HepG2 (cell line): ENCODE results near the gene HDHD3. TPM values are rescaled to one million over a fixed set of nuclear protein-coding genes. Genes with fewer than 3 reads are reported as not detected.

Experiments used
- CCDC6 ChIP-seq: sonication (generic); formaldehyde crosslinking; IDR thresholded peaks from 2 replicates; pipeline ENCODE4 v1.8.1; 2022; ENCODE audit warnings: mild to moderate bottlenecking, missing genetic modification reagents, moderate library complexity
- FOXA3 ChIP-seq: IDR thresholded peaks from 2 replicates; pipeline ENCODE4 v1.6.1; 2016; ENCODE audit warnings: missing genetic modification reagents, missing compliant biosample characterization
- HIVEP1 ChIP-seq: sonication (generic); formaldehyde crosslinking; IDR thresholded peaks from 2 replicates; pipeline ENCODE4 v1.4.0; 2020; ENCODE audit warnings: mild to moderate bottlenecking, missing genetic modification reagents
- HNF1A ChIP-seq, 2 experiments: sonication (generic) in 1 of 2; formaldehyde crosslinking in 1 of 2; IDR thresholded peaks; 2 replicates each; pipeline versions ENCODE4 v1.4.0 to v1.6.1; 2016 to 2020; ENCODE audit warnings: borderline replicate concordance in 1 of 2, low read depth in 1 of 2, mild to moderate bottlenecking in 1 of 2, missing genetic modification reagents in 1 of 2
- HNRNPUL1 ChIP-seq: fragments of 200-400 bp; formaldehyde crosslinking; IDR thresholded peaks from 2 replicates; pipeline ENCODE4 v1.6.1; 2017; ENCODE audit warnings: low read depth, mild to moderate bottlenecking, low read length, moderate library complexity
- MYNN ChIP-seq: sonication (generic); formaldehyde crosslinking; IDR thresholded peaks from 2 replicates; pipeline ENCODE4 v1.4.0; 2020; ENCODE audit warnings: mild to moderate bottlenecking, low read depth, missing genetic modification reagents
- PBX3 ChIP-seq: sonication (generic); formaldehyde crosslinking; IDR thresholded peaks from 2 replicates; pipeline ENCODE4 v1.8.1; 2023; ENCODE audit warnings: missing genetic modification reagents, inconsistent platforms, borderline replicate concordance
- PHF20 ChIP-seq: sonication (generic); formaldehyde crosslinking; IDR thresholded peaks from 2 replicates; pipeline ENCODE4 v1.5.0; 2020; ENCODE audit warnings: mild to moderate bottlenecking, missing genetic modification reagents
- SMAD3 ChIP-seq: sonication (generic); formaldehyde crosslinking; IDR thresholded peaks from 2 replicates; pipeline ENCODE4 v1.4.0; 2020; ENCODE audit warnings: missing genetic modification reagents
- TMF1 ChIP-seq: sonication (generic); formaldehyde crosslinking; IDR thresholded peaks from 2 replicates; pipeline ENCODE4 v1.8.1; 2022; ENCODE audit warnings: low read depth, missing genetic modification reagents
- YY1 ChIP-seq: IDR thresholded peaks from 2 replicates; pipeline ENCODE4 v1.6.1; 2011; ENCODE audit warnings: low read length, low read depth, moderate library complexity, mild to moderate bottlenecking; ENCODE audit not compliant: insufficient read depth, insufficient replicate concordance
- ZBED4 ChIP-seq: sonication (generic); formaldehyde crosslinking; IDR thresholded peaks from 2 replicates; pipeline ENCODE4 v1.4.0; 2020; ENCODE audit warnings: missing genetic modification reagents, borderline replicate concordance
- ZNF234 ChIP-seq: sonication (generic); formaldehyde crosslinking; conservative IDR thresholded peaks from 2 replicates; pipeline ENCODE4 v1.5.1; 2020; ENCODE audit warnings: mild to moderate bottlenecking, missing genetic modification reagents
- ZNF264 ChIP-seq: sonication (generic); formaldehyde crosslinking; IDR thresholded peaks from 2 replicates; pipeline ENCODE4 v1.4.0; 2020; ENCODE audit warnings: missing genetic modification reagents
- ZNF335 ChIP-seq: sonication (generic); formaldehyde crosslinking; IDR thresholded peaks from 2 replicates; pipeline ENCODE4 v1.4.0; 2020; ENCODE audit warnings: missing genetic modification reagents
- ZNF484 ChIP-seq: sonication (generic); formaldehyde crosslinking; IDR thresholded peaks from 2 replicates; pipeline ENCODE4 v1.5.1; 2020; ENCODE audit warnings: mild to moderate bottlenecking, low read depth, missing genetic modification reagents, borderline replicate concordance
- ZNF510 ChIP-seq: sonication (generic); formaldehyde crosslinking; IDR thresholded peaks from 2 replicates; pipeline ENCODE4 v1.4.0; 2020; ENCODE audit warnings: low read depth, mild to moderate bottlenecking, missing genetic modification reagents
- ZNF543 ChIP-seq: sonication (generic); formaldehyde crosslinking; IDR thresholded peaks from 2 replicates; pipeline ENCODE4 v1.4.0; 2020; ENCODE audit warnings: mild to moderate bottlenecking, missing genetic modification reagents
- ZNF546 ChIP-seq: sonication (generic); formaldehyde crosslinking; conservative IDR thresholded peaks from 2 replicates; pipeline ENCODE4 v1.8.1; 2023; ENCODE audit warnings: mild to moderate bottlenecking, missing genetic modification reagents
- ZNF7 ChIP-seq: IDR thresholded peaks from 2 replicates; pipeline ENCODE4 v1.6.1; 2016; ENCODE audit warnings: missing biosample characterization, missing genetic modification reagents
- ZNF720 ChIP-seq: sonication (generic); formaldehyde crosslinking; IDR thresholded peaks from 2 replicates; pipeline ENCODE4 v1.4.0; 2020; ENCODE audit warnings: missing genetic modification reagents
- polyA plus RNA-seq, 8 experiments: library from polyadenylated mRNA; depleted of rRNA in 3 of 8; stranded (reverse) in 7 of 8; unstranded in 1 of 8; fragments of >200 nt; fragmentation: Illumina TruSeq in 4 of 8; extraction: Trizol in 4 of 8; gene quantifications; 2 replicates each; pipeline versions ENCODE4 v1.2.1 to v1.2.3, GENCODE V29; 2011 to 2016; ENCODE audit warnings: low read depth in 4 of 8, missing spikeins in 1 of 8, mixed read lengths in 1 of 8; ENCODE audit not compliant: insufficient read depth in 1 of 8
- total RNA-seq, 5 experiments: library from RNA; depleted of rRNA; stranded (reverse); fragments of >200 nt; fragmentation: Illumina TruSeq; extraction: Trizol; gene quantifications; 2 replicates each; pipeline ENCODE4 v1.2.3, GENCODE V29; 2016; ENCODE audit warnings: low read depth in 1 of 5

HDHD3 gene
- total and polyA plus RNA-seq, 2 of the 13 experiments (the other 11 are each of a cell fraction or from before 2014, with no cell fraction given): 23.1 to 38.5 TPM

GRCh38 chr9:113410207-113410864 lies 33.5 kb upstream of the HDHD3 start, which contains the start of the genes C9orf43 and POLE3 (continued):
- TF ChIP-seq HNF1A (IDR thresholded peaks at IDR 0.05; ENCODE audit: low read depth) (no peak), HNF1A (CRISPR knock-in tag; IDR thresholded peaks at IDR 0.05; ENCODE audit: borderline replicate concordance) (peak; percentile 72; the same call in 1 of the 2 replicates), ZBED4 (CRISPR knock-in tag) (peak; percentile 81; the same call in 1 of the 2 replicates), CCDC6 (CRISPR knock-in tag) (no peak), ZNF546 (CRISPR knock-in tag) (0 out of 2 replicates have a peak, but pooled peaks have one; percentile 53), ZNF335 (CRISPR knock-in tag) (peak; percentile 99), ZNF234 (CRISPR knock-in tag) (no peak), HIVEP1 (CRISPR knock-in tag) (peak; percentile 79), MYNN (no peak), YY1 (peak; percentile 85), SMAD3 (CRISPR knock-in tag) (peak; percentile 20; the same call in 1 of the 2 replicates), ZNF7 (CRISPR knock-in tag) (0 out of 2 replicates have a peak, but pooled peaks have one; percentile 28), ZNF510 (CRISPR knock-in tag) (no peak), ZNF720 (no peak), TMF1 (CRISPR knock-in tag) (peak; percentile 83; the same call in 1 of the 2 replicates), ZNF543 (CRISPR knock-in tag) (peak; percentile 44; the same call in 1 of the 2 replicates), ZNF264 (CRISPR knock-in tag) (peak; percentile 76), PHF20 (peak; percentile 92), PBX3 (CRISPR knock-in tag) (no peak), ZNF484 (CRISPR knock-in tag) (no peak), FOXA3 (CRISPR knock-in tag) (peak; percentile 46; the same call in 1 of the 2 replicates), HNRNPUL1 (0 out of 2 replicates have a peak, but pooled peaks have one; percentile 63)
